NCI-H2081 treated with DMSO at 0.1 percent for 48 hours (cell line): Measurements from ENCODE around the gene MYOG.

Experiments used
- DNase-seq: peaks from one replicate; lab custom pipeline; 2025; lab: John Stamatoyannopoulos, UW

The MYOG gene

GRCh38 chr1:203046984-203047630 lies 38.7 kb downstream of the MYOG start:
- DNase-seq, result no peak

DNA sequence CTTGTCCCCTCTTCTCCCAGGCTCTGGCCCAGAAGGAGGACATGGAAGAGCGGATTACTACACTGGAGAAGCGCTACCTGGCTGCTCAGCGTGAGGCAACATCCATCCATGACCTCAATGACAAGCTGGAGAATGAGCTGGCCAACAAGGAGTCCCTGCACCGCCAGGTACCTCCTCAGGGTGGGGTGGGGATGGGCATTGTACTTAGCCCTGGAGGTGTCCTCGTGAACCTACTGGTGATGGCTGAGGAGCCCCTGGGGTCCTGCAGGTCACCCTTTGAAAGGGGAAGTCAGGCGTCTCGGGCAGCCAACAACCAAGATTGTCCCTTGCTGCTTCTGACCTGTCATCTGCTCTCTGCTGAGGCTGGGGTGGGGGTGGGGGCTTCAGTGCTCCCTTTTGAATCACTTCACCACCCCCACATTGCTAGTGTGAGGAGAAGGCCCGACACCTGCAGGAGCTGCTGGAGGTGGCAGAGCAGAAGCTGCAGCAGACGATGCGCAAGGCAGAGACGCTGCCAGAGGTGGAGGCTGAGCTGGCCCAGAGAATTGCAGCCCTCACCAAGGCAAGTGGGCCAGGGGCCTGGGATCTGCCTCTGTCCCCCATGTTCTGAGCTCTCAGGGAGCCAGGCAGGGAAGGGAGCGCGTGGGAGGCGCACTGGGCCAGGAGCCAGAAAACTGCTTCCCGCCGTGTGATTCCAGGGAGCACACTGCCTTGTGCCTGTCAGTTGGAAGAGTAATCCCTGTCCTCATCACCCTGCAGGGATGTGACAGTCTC lies 39.8 kb downstream of the MYOG start:
- DNase-seq, result no peak

DNA sequence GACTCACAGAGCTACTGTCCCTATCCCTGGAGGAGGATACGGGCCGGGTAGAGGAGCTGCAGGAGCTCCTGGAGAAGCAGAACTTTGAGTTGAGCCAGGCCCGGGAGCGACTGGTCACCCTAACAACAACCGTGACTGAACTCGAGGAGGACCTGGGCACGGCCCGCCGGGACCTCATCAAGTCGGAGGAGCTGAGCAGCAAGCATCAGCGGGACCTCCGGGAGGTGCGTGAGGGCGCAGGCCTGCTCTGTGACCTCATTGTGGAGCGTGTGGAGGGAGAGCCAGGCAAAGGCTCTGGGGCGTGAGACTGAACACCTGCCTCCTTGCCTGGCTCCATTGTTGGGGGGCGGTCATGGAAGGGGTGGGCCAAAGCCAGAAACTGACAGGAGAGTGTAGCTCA lies 40.5 kb downstream of the MYOG start:
- DNase-seq, result no peak

GRCh38 chr1:203044546-203045250 lies 41.1 kb downstream of the MYOG start:
- no peak for DNase-seq

DNA sequence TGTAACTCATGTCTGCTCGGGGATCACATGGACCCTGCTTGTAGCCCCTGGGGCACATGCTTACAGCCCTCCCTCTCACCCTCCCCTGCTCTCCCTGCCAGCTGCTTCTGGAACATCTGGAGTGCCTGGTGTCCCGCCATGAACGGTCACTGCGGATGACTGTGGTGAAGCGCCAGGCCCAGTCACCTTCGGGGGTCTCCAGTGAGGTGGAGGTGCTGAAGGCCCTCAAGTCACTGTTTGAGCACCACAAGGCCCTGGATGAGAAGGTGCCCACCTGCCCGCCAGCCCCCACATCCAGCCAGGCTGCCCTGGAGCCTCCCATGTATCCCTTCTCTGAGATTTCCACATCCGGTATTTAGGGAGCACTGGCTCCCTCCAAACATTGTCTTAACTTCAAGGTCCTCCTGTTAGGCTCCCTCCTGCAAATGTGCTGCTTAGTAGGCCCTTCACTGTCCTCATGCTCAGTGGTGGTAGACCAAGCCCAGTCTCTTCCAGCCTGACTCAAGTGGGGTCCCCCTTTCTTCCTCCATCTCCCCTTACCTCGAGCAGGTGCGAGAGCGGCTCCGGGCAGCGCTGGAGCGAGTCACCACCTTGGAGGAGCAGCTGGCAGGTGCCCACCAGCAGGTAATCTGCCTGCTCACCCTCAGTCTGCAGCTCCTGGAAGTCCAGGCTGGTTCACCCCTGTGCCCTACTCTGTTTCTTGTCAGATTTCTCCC lies 41.8 kb downstream of the MYOG start:
- DNase-seq, result no peak

DNA sequence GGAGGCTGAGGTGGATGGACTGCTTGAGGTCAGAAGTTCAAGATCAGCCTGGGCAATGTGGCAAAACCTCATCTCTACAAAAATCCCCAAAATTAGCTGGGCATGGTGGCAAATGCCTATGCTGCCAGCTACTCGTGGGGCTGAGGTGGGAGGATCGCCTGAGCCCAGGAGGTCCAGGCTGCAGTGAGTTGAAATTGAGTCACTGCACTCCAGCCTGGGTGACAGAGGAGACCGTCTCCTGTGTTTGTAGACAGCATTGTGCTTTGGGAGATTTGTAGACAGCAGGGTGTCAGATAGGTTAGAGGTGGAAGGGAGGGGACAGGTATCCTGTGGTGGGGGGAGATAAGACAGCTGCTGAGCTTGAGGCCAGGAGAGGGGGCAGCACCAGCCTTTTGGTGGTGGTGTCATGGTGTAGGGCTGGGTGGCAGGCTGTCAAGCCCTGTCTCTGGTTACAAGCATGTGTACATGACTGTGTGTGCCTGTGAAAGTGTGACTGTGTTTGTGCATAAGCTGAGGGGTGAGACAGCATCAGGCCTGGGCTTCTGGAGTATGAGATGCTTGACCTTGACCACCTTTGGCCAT lies 44.4 kb downstream of the MYOG start:
- DNase-seq, result no peak

DNA sequence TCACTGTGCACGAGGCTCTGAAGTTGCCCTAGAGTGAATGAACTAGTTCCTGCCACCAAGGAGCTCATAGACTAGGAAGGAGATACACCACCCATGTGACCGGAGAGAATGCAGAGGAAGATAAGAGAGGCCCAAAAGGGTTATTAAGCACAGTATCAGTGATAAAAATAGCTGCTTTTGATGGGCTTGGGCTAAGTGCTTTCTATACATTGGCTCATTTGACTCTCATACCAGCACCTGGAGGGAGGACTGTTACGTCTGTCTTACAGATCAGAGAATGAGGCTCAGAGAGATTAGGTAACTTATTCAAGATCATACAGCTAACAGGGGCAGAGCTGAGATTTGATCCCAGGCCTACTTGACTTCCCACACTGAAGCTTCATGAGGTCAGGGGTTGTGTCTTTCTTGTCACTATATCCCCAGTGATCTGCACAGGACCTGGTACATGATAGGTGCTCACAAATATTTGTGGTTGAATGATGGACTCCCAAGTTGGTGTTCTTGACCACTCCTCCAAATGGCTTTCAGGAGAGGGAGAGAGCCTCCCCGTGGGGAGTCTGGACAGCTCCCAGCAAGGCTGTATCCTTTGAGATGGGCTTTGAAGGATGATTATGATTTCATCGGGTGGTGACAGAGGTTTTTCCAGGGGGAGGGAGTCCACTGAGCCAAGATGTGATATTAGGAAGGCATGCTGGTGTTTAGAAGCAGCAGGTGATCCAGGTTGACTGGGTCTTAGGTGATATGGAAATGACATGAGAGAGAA lies 45.1 kb downstream of the MYOG start:
- no peak for DNase-seq

- no peak for DNase-seq
Measured at GRCh38 chr1:203039609-203040512, 46.0 kb downstream of the MYOG start.

- peak; percentile 44 for DNase-seq
Measured at GRCh38 chr1:203038891-203039608, 46.8 kb downstream of the MYOG start.

DNA sequence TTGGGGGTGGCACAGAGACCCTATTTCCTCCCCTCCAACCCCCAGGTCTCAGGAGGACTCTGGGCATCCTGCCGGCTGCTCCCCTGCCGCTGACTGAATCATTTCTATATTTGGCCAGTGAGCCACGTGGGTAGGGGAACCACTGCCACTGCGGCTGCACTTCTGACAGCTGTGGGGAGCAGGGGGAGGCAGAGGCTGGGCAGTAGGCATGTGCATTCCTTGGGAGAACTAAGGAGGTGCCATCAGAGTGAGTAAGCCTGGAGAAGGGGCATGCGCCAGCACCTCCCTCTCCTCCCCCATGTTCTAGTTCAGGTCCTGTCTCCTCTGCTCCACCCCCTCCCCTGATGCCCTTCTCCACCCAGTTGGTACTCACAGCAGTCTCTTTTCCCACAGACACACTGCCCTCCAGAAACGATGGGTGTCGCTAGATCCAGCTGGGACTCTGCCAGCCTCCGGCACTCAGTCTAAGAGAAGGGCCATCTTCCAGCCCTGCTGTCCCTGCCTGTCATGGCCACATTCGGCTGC lies 47.5 kb downstream of the MYOG start:
- DNase-seq, result no peak

- DNase-seq, result no peak
Measured at GRCh38 chr1:203037509-203038190, 48.2 kb downstream of the MYOG start.

DNA sequence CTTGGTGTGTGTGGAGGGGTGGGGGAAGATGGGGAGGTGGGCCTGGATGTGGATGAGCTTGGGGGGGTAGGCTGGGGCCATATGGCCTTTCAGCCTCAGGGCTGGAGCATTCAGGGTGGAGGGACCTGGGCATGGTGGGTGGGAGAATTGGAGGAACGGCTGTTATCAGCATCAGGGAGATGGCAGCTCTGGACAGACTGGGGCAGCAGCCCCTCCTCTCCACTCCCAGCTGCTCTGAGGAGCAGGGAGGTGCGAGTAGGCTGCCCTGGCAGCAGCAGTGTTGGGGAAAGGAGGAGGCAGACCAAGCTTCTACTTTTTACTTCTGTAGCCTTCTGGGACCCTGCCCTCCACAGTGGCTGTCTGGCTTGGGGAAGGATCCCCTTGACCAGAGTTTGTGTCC lies 49.3 kb downstream of the MYOG start:
- DNase-seq, result no peak

DNA sequence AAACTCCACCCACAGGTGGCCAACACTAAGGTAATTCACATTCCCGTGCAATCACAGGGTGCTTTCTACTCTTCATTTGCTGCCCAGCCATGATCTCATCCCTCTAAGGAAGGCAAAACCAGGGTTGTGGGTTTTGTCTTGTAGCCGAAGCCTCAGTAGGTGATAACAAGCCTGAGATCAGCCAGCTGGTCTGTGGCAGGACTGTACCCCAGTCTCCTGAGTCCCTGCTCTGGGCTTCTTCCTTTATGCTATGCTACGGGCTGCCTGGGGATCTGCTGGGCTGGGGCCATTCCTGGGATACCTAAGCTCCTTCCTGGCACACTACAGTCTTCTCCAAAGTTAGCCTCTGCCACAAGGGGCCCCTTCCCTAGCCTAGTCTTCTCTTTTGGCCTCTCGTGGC lies 49.7 kb downstream of the MYOG start:
- DNase-seq, result no peak

GRCh38 chr1:203035111-203036000 lies 50.5 kb downstream of the MYOG start:
- no peak for DNase-seq

GRCh38 chr1:203034422-203035110 lies 51.2 kb downstream of the MYOG start:
- no peak for DNase-seq

GRCh38 chr1:203033917-203034316 lies 51.9 kb downstream of the MYOG start:
- DNase-seq, result no peak

DNA sequence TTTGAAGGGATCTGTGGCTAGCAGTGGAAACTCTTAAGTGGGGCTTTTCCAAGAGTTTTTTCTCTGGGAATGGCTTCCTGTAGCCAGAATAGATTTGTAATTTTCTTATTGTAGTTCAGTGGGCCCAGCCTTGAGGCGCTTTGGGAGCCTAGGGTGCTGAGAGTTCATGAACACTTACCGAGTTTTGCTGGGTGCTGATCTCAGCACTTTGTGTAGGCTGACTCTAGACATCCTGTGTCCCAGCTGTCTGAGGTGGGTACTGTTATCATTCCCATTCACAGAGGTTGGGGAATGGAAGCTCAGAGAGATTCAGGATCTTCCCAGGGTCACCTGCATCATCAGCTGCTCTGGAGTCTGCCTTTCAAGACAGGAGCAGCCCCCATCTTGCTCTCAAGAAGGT lies 52.5 kb downstream of the MYOG start:
- DNase-seq, result no peak
